GM19452 (cell line): ENCODE measurements around the gene CREBL2.

ENCODE experiments used
- ATAC-seq: cut with Tn5 transposase; IDR thresholded peaks from one replicate; pipeline ENCODE4 v1.9.1; 2021; ENCODE audit not compliant: unreplicated experiment

CREBL2 gene

GRCh38 chr12:12671850-12672660, 60.4 kb downstream of the CREBL2 start:
- no peak for ATAC-seq

GRCh38 chr12:12673296-12673695, 61.6 kb downstream of the CREBL2 start:
- no peak for ATAC-seq

GRCh38 chr12:12676605-12677004, 64.9 kb downstream of the CREBL2 start:
- no peak for ATAC-seq

- ATAC-seq = no peak
Measured at GRCh38 chr12:12681061-12681765, 69.5 kb downstream of the CREBL2 start.

GRCh38 chr12:12682284-12682683, 70.6 kb downstream of the CREBL2 start:
- no peak for ATAC-seq

- no peak for ATAC-seq
Measured at GRCh38 chr12:12683136-12683697, 71.5 kb downstream of the CREBL2 start.

- ATAC-seq = no peak
Measured at GRCh38 chr12:12683725-12684124, 72.0 kb downstream of the CREBL2 start.

- ATAC-seq = no peak
Measured at GRCh38 chr12:12684375-12685106, 72.9 kb downstream of the CREBL2 start.

- ATAC-seq = no peak
Measured at GRCh38 chr12:12685305-12685704, 73.6 kb downstream of the CREBL2 start.

GRCh38 chr12:12686472-12686871, 74.8 kb downstream of the CREBL2 start:
- ATAC-seq = no peak

- ATAC-seq = no peak
Measured at GRCh38 chr12:12686925-12687324, 75.2 kb downstream of the CREBL2 start.

- no peak for ATAC-seq
Measured at GRCh38 chr12:12689647-12690300, 78.1 kb downstream of the CREBL2 start.

GRCh38 chr12:12691549-12691948, 79.9 kb downstream of the CREBL2 start:
- ATAC-seq = no peak

- ATAC-seq = peak; percentile 35
Measured at GRCh38 chr12:12693111-12693671, 81.5 kb downstream of the CREBL2 start.
